Measurements from ENCODE around the gene NUP88.

The NUP88 gene

DNA sequence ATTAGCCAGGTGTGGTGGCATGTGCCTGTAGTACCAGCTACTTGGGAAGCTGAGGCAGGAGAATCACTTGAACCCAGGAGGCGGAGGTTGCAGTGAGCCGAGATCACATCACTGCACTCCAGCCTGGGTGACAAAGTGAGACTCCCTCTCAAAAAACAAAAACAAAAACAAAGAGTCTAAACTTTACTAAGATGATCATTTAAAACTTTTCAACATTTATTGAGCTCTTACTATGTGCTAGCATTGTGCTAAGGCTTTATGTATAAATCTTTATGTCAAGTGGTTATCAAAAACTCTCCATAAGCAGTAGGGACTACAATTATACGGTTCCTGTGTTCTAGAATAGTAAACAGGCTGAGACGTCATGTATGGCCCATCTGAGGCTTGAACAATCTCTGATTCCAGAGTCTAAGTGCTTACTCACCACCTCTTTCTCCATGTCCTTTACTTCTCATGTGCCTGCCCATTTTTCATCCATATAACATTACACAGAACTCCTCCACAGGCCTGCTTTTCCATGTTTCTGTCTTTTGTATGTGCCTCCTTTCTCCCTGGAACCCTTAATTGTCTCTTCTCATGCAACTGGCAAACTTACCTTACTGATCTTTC, 66.7 kb downstream of the NUP88 start:
- H3K4me3 ChIP-seq (replicated peaks; ENCODE audit: low read depth, low read length) = no peak overlapping the region
- TF ChIP-seq CTCF (IDR thresholded peaks at IDR 0.05; ENCODE audit: low read length, missing control alignments) = no peak
- DNase-seq (ENCODE audit: low read depth) = no peak

- DNase-seq (ENCODE audit: low read depth) = no peak
- no peak overlapping the region for H3K4me3 ChIP-seq (replicated peaks; ENCODE audit: low read depth, low read length)
- TF ChIP-seq CTCF (IDR thresholded peaks at IDR 0.05; ENCODE audit: low read length, missing control alignments) = no peak
Measured at GRCh38 chr17:5344914-5345313, 74.5 kb downstream of the NUP88 start.
